NB4 (cell line): ENCODE data around the gene COG7.

Source experiments
- CTCF ChIP-seq: IDR thresholded peaks from one replicate; pipeline ENCODE4 v1.5.1; 2012; ENCODE audit warnings: low read depth, low read length
- MAX ChIP-seq: IDR thresholded peaks from 2 replicates; pipeline ENCODE4 v1.6.1; 2011; ENCODE audit warnings: low read depth, low read length
- POLR2A ChIP-seq: IDR thresholded peaks from 2 replicates; pipeline ENCODE4 v1.6.1; 2011; ENCODE audit warnings: mild to moderate bottlenecking; ENCODE audit not compliant: insufficient read length; ENCODE audit errors: extremely low read depth

- no peak for TF ChIP-seq POLR2A
- TF ChIP-seq CTCF = no peak
- TF ChIP-seq MAX = no peak
Observed at GRCh38 chr16:23345237-23345636, 107.8 kb downstream of the COG7 start.
